Peyer's patch (tissue), 4 donors: ENCODE data around the gene CREB3L2.

Experiments used
- POLR2A ChIP-seq, 2 donors: fragments of 450-650 bp; IDR thresholded peaks; one replicate each; pipeline ENCODE4 v1.5.1; 2017; ENCODE audit warnings: antibody characterized with exemption in 2 of 2, mild to moderate bottlenecking in 2 of 2, moderate library complexity in 2 of 2
- TF ChIP-seq, protein P1 (sequence below), 6 experiments: fragments of 450-650 bp in 4 of 6; fragments of 200-600 bp in 2 of 6; sonication (generic) in 1 of 6; IDR thresholded peaks; one replicate each; pipeline ENCODE4 v1.5.1; 2017 to 2019; ENCODE audit warnings: antibody characterized with exemption in 6 of 6, mild to moderate bottlenecking in 3 of 6, moderate library complexity in 1 of 6

DNA sequence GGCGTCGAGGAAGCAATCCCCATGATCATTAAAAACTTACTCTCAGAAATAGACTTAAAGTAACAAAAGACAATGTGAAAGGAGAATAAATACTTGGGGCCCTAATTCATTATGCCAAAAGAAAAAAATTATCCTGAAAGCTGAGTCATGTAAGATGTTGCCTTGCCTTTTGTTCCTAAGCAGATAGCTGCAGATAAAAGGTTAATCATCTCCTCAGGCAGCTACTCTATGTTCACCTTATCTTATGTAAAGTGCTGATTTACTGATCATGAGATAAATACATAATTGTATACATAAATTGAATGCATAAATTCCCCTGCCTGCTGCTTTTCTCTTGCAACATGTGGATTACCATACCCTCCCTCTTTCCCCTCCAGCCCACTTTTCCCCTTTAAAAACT is 28.1 kb upstream of the CREB3L2 start:
- TF ChIP-seq, protein P1, sequence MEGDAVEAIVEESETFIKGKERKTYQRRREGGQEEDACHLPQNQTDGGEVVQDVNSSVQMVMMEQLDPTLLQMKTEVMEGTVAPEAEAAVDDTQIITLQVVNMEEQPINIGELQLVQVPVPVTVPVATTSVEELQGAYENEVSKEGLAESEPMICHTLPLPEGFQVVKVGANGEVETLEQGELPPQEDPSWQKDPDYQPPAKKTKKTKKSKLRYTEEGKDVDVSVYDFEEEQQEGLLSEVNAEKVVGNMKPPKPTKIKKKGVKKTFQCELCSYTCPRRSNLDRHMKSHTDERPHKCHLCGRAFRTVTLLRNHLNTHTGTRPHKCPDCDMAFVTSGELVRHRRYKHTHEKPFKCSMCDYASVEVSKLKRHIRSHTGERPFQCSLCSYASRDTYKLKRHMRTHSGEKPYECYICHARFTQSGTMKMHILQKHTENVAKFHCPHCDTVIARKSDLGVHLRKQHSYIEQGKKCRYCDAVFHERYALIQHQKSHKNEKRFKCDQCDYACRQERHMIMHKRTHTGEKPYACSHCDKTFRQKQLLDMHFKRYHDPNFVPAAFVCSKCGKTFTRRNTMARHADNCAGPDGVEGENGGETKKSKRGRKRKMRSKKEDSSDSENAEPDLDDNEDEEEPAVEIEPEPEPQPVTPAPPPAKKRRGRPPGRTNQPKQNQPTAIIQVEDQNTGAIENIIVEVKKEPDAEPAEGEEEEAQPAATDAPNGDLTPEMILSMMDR (IDR thresholded peaks at IDR 0.05) = no peak
- no peak for TF ChIP-seq POLR2A (IDR thresholded peaks at IDR 0.05)
